ENCODE data around the gene RAB33B. TPM values are rescaled to one million over a fixed set of nuclear protein-coding genes. Genes with fewer than 3 reads are reported as not detected.
A peak's percentile ranks its signal among the peaks of the same experiment; 100 is the strongest.

The RAB33B gene
- polyA plus RNA-seq, 3 donors = 5.8 to 8.1 (median 6.0) TPM

- Histone ChIP-seq H3K36me3 (replicated peaks in 1 of 2; ENCODE audit: control insufficient read depth in 1 of 2, insufficient read depth in 2 of 2, low read length in 2 of 2) (peaks cover 0 to 3% of the 10 kb centered on the region in 2 donors), H3K4me2 (replicated peaks; ENCODE audit: extremely low read depth, low read length, poor library complexity, severe bottlenecking) (peak overlapping the region; percentile 85), H3K4me1 (ENCODE audit: control insufficient read depth in 1 of 2, insufficient read depth in 2 of 2, low read length in 2 of 2) (peaks cover 30 to 48% of the 10 kb centered on the region in 2 donors), H2AFZ (ENCODE audit: insufficient read depth, low read depth, low read length, poor library complexity, severe bottlenecking) (peak overlapping the region; percentile 99), H3K27ac (ENCODE audit: low read depth in 1 of 2, low read length in 2 of 2) (peak overlapping the region; percentile 94 to 95), H3K4me3 (replicated peaks in 1 of 3; ENCODE audit: low read depth in 2 of 3, low read length in 3 of 3) (peak overlapping the region; percentile 74 to 98 (median 94)), H3K9me3 (replicated peaks in 1 of 2; ENCODE audit: control insufficient read depth in 1 of 2, insufficient read depth in 1 of 2, low read length in 2 of 2) (no peaks in the 10 kb centered on the region), H4K20me1 (ENCODE audit: insufficient read depth, low read length) (peaks cover 32% of the 10 kb centered on the region), H3K27me3 (ENCODE audit: control insufficient read depth in 2 of 2, insufficient read depth in 2 of 2, low read length in 2 of 2) (no peaks in the 10 kb centered on the region), H3K79me2 (ENCODE audit: insufficient read depth, low read length) (peaks cover 80% of the 10 kb centered on the region), H3K9ac (ENCODE audit: insufficient read depth, low read length, poor library complexity, severe bottlenecking) (peak overlapping the region; percentile 89)
- peaks cover 5 to 7% of the 10 kb centered on the region in 2 donors for H3K36me3 Mint-ChIP-seq
- peaks cover 61% of the 10 kb centered on the region for H3K4me1 Mint-ChIP-seq
- peak; percentile 93 to 97 (median 94) for DNase-seq
- peak overlapping the region; percentile 96 to 98 for H3K4me3 Mint-ChIP-seq
- intact Hi-C loops (cut with micrococcal nuclease) = loop anchor here (5.0 to 10.0 kb wide), 3 partner anchors 104 to 1261 kb away; partner anchors contain the start of gene SETD7 (in 1 of the 2)
- peak overlapping the region; percentile 95 to 99 (median 98) for H3K27ac Mint-ChIP-seq
- H3K27me3 Mint-ChIP-seq (ENCODE audit: low read depth in 3 of 3) = peaks cover 0 to 1% (median 0%) of the 10 kb centered on the region in 3 donors
- TF ChIP-seq CTCF (IDR thresholded peaks at IDR 0.05) = peak; percentile 30
- H3K9me3 Mint-ChIP-seq = peaks cover 0 to 2% (median 0%) of the 10 kb centered on the region in 7 donors
- whole genome bisulfite sequencing (ENCODE audit: insufficient coverage) = under 1% methylated on average over 74 of the region's 76 CpGs
These were observed 380 bp upstream of the RAB33B start for GRCh38 chr4:139453371-139454110.

- H3K9me3 ChIP-seq (replicated peaks in 1 of 2; ENCODE audit: control insufficient read depth in 1 of 2, insufficient read depth in 1 of 2, low read length in 2 of 2) = no peaks in the 10 kb centered on the region
- H3K4me1 Mint-ChIP-seq = peaks cover 65% of the 10 kb centered on the region
- H3K9me3 Mint-ChIP-seq = no peaks in the 10 kb centered on the region
- peak overlapping the region; percentile 96 to 98 for H3K4me3 Mint-ChIP-seq
- H3K36me3 Mint-ChIP-seq = peaks cover 9 to 19% of the 10 kb centered on the region in 2 donors
- H3K27me3 Mint-ChIP-seq (ENCODE audit: low read depth in 3 of 3) = peaks cover 0 to 1% (median 0%) of the 10 kb centered on the region in 3 donors
- H3K27ac ChIP-seq (ENCODE audit: low read depth in 1 of 2, low read length in 2 of 2) = peak overlapping the region in 1 of 2 donors; percentile 94
- no peak for DNase-seq
- peaks cover 88% of the 10 kb centered on the region for H3K79me2 ChIP-seq (ENCODE audit: insufficient read depth, low read length)
- H2AFZ ChIP-seq (ENCODE audit: insufficient read depth, low read depth, low read length, poor library complexity, severe bottlenecking) = peak overlapping the region; percentile 99
- H3K4me2 ChIP-seq (replicated peaks; ENCODE audit: extremely low read depth, low read length, poor library complexity, severe bottlenecking) = peak overlapping the region; percentile 85
- H3K4me1 ChIP-seq (ENCODE audit: control insufficient read depth in 1 of 2, insufficient read depth in 2 of 2, low read length in 2 of 2) = peaks cover 30 to 48% of the 10 kb centered on the region in 2 donors
- no peaks in the 10 kb centered on the region for H3K27me3 ChIP-seq (ENCODE audit: control insufficient read depth in 2 of 2, insufficient read depth in 2 of 2, low read length in 2 of 2)
- peak overlapping the region; percentile 3 to 98 (median 96) for H3K27ac Mint-ChIP-seq
- H4K20me1 ChIP-seq (ENCODE audit: insufficient read depth, low read length) = peaks cover 46% of the 10 kb centered on the region
- no peak for TF ChIP-seq CTCF (IDR thresholded peaks at IDR 0.05)
- no CpG with 5 or more reads among the region's 6 CpGs for WGBS (ENCODE audit: insufficient coverage)
- peak overlapping the region; percentile 74 to 98 (median 94) for H3K4me3 ChIP-seq (replicated peaks in 1 of 3; ENCODE audit: low read depth in 2 of 3, low read length in 3 of 3)
- H3K36me3 ChIP-seq (replicated peaks in 1 of 2; ENCODE audit: control insufficient read depth in 1 of 2, insufficient read depth in 2 of 2, low read length in 2 of 2) = peaks cover 0 to 6% of the 10 kb centered on the region in 2 donors
- H3K9ac ChIP-seq (ENCODE audit: insufficient read depth, low read length, poor library complexity, severe bottlenecking) = peak overlapping the region; percentile 89
- intact Hi-C loops (cut with micrococcal nuclease) = loop anchor here (10.0 kb wide), 2 partner anchors 370 to 1260 kb away; no protein-coding TSS in a partner anchor
These were observed 1.2 kb downstream of the RAB33B start for GRCh38 chr4:139455126-139455538.

All from CD14-positive monocyte (primary cell).